GM19025 (cell line): ENCODE results near the gene GPR137.
"Not testable (repeated sequence)": the region's sequence is repeated elsewhere in the genome, so short reads cannot be mapped to it uniquely, and the experiment has no call there.

ENCODE experiments used
- ATAC-seq: cut with Tn5 transposase; IDR thresholded peaks from one replicate; pipeline ENCODE4 v1.9.1; 2021; ENCODE audit warnings: mild to moderate bottlenecking, low read depth, moderate library complexity; ENCODE audit not compliant: unreplicated experiment

The GPR137 gene

GRCh38 chr11:64284962-64285884, at the start of gene GPR137:
GPR137 (plus strand) TSS chr11:64285848; CDS start chr11:64286525, 677 bp downstream.
- ATAC-seq = peak; percentile 50

DNA sequence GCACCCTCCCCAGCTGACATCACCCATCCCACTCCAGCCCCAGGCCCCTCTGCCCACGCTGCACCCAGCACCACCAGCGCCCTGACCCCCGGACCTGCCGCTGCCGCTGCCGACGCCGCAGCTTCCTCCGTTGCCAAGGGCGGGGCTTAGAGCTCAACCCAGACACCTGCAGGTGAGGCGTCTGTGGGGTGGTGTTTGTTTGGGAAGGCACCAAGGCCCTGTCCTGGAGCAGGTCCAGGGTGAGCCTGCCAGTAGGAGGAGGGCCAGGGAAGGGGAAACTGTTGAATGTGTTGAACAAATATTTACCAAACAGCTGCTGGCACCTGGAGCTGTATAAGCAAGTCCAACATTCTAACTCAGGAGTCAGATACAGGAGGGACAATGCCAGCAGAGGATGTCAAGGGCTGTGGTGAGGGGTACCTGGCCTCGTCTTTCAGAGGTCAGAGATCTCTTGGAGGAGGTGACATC, 48.1 kb upstream of the GPR137 start:
- ATAC-seq = no peak

- no peak for ATAC-seq
These were observed 47.6 kb upstream of the GPR137 start for GRCh38 chr11:64238076-64238475.

GRCh38 chr11:64238999-64239398, 46.6 kb upstream of the GPR137 start:
- ATAC-seq = no peak

DNA sequence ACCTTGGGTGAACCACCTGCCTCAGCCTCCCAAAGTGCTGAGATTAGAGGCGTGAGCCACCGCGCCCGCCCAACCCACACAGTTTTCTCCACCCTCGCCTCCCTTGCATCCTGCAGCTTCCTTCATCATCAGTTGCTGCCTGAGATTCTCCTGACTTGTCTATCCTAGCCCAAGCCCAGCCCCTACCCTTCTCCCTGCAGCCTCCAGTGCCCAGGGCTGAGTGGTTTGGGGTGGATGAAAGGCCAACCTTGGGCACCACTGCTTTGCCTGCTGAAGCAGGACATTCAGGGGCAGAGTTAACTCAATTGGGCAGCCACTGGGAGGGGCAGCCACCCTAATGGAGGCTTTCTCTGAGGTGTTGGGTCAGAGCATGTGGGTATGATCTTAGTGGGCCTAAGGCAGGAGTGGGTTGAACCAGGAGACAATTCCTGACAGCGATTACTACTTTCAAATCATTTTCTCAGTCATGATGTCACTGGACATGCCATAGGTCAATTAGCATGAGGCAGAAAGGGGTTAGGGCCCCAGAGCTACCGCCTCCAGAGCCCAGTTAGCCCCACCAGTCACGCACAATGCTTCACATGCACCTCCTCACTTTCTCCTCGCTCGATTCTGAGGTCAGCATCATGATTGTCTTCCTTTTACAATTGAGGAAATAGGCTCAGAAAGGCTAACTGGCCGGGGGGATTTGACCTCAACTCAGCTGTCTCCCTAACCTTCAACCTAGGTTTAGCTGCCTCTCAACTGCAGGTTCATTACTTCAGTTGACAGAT, 45.8 kb upstream of the GPR137 start:
- peak; percentile 3 for ATAC-seq

- peak; percentile 41 for ATAC-seq
These were observed 45.0 kb upstream of the GPR137 start, which contains the start of gene FKBP2 for GRCh38 chr11:64240435-64241240. FKBP2 (plus strand) TSS chr11:64241095; CDS start chr11:64242388, 1,293 bp downstream.

- ATAC-seq = peak; percentile 57
These were observed 44.5 kb upstream of the GPR137 start for GRCh38 chr11:64241241-64241490.

DNA sequence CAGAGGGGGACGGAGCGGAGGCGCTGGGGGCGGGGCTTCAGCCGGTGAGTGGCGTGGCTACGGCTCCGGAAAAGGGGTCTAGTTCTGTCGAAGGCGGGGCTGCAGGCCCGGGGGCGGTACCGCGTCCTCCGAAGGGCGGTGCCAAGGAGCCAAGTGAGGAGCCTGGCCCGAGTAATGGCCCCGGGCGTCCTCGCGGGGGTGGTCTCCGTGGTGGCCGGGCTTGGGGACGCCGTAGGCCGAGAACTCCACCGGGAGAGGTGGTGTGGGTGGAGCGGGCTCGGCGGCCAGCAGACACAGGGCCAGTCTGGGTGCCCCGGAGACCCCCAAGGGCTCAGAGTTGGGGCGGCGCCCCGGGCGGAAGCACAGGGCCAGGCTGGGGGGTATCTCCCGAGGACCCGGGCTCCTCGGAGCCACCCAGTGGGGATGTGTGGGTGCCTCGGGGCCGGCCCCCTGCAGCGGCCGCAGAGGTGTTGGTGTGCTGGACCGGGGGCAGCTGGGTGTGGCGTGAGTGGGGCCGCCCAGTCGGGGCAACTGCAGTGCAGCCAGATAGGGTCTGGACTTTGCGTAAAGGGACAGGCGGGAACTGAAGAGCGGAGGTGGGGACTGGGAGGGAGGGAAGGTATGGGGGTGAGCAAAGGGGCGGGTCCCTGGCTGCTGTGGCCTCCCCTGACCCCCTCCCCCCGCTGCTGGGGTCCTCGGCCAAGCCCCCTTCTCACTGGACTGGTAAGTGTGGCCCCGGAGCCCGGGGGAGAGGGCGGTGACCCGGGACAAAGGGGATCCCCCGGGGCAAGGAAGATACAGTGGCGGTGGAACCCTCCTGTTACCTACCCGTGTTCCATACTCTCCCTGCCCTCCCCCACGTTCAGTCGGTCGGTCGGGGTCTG, 43.9 kb upstream of the GPR137 start:
- peak; percentile 3 for ATAC-seq

DNA sequence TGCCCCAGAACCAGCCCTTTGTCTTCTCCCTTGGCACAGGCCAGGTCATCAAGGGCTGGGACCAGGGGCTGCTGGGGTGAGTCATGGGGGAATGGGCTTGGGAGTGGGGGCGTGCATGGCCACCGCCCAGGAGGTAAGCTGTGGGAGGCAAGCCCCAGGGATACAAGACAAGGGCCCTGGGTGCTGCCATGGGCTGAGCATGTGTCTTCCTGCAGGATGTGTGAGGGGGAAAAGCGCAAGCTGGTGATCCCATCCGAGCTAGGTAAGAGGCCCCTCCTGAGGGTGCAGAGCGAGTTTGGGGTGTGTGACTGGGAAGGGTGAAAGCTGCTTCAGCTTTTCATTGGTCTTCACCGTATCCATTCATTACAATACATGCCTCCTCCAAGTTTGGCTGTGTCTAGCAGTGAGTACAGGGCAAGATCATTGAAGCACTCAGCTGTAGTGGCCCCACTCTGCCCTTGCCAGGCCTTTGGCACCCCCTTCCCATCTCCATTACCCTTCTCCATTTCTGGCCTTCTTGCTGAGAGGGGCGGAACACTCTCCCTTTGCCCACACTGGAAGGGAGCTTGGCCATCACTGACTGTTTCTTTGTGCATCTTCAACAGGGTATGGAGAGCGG, 42.3 kb upstream of the GPR137 start:
- no peak for ATAC-seq

GRCh38 chr11:64244107-64244506, 41.5 kb upstream of the GPR137 start:
- no peak for ATAC-seq

- no peak for ATAC-seq
These were observed 40.7 kb upstream of the GPR137 start for GRCh38 chr11:64244966-64245365.

GRCh38 chr11:64245401-64245796, 40.2 kb upstream of the GPR137 start:
- no peak for ATAC-seq

DNA sequence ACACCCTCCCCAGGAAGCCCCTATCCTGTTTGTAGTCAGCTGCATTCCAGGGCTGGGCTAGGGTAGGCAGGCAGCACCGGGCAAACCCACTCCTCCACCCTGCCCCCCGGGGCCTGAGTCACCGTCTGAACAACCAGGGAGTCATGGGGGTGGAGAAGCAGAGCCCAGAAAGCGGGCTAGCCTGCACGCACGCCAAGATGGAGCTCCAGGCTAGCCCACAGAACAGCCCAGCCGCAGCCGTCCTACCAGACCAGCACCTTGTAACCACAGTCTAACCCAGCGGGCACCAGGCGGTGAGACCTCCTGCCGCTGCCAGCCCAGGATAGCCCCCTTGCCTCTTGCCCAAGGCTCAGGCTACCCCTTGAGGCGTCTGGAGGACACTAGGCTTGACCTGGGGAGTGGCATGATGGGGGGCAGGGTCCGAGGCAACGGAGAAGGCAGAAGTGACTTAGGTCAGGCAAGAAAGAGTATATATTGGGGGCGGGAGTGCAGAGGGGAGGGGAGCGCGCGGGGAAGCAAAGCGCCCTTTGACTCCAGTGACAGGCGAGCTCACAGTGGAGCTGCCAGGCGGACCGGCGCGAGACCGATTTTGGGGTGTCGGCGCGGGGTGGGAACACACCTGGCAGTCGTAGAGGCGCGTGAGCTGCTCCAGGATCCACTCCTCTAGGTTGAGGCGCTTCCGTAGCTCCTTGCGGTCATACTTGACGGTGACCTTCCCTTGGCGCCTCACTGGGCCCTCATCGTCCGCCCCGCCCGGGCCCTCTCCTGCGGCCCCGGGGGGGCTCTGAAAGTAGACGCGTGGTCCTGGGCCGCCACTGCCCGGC, 39.6 kb upstream of the GPR137 start:
- no peak for ATAC-seq

DNA sequence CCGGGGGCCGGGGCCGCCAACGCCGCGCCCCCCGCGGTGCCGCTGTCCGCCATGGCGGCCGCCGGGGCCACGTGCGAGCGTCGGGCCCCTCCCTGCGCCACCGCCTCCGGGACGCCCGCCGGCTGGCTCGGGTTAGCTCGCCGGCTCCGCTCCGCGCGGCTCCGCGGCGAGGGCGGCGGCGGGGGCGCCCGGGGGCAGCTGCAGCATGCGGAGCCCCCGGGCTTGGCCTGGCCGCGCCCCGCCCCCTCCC, 39.1 kb upstream of the GPR137 start:
- ATAC-seq = not testable (repeated sequence)

GRCh38 chr11:64246871-64247728, 38.5 kb upstream of the GPR137 start, which contains the start of gene PPP1R14B:
PPP1R14B (minus strand) TSS chr11:64246943; CDS start chr11:64246673, 270 bp downstream.
- no peak for ATAC-seq

- no peak for ATAC-seq
These were observed 37.7 kb upstream of the GPR137 start for GRCh38 chr11:64247729-64248531.

GRCh38 chr11:64248578-64248977, 37.1 kb upstream of the GPR137 start:
- ATAC-seq = no peak
